Stimulated activated CD4-positive, alpha-beta T cell treated with anti-CD3 and anti-CD28 coated beads, Interleukin-15, amount 100 ng/mL, for 48 hours (primary cell): Measurements from ENCODE around the gene PRKRIP1.
"Not testable (repeated sequence)": the region's sequence is repeated elsewhere in the genome, so short reads cannot be mapped to it uniquely, and the experiment has no call there.

Experiments used
- DNase-seq, 2 donors: peaks; one replicate each; pipeline ENCODE4 v3.0.0-alpha.2; 2020; ENCODE audit warnings: low read depth in 2 of 2

The PRKRIP1 gene

DNA sequence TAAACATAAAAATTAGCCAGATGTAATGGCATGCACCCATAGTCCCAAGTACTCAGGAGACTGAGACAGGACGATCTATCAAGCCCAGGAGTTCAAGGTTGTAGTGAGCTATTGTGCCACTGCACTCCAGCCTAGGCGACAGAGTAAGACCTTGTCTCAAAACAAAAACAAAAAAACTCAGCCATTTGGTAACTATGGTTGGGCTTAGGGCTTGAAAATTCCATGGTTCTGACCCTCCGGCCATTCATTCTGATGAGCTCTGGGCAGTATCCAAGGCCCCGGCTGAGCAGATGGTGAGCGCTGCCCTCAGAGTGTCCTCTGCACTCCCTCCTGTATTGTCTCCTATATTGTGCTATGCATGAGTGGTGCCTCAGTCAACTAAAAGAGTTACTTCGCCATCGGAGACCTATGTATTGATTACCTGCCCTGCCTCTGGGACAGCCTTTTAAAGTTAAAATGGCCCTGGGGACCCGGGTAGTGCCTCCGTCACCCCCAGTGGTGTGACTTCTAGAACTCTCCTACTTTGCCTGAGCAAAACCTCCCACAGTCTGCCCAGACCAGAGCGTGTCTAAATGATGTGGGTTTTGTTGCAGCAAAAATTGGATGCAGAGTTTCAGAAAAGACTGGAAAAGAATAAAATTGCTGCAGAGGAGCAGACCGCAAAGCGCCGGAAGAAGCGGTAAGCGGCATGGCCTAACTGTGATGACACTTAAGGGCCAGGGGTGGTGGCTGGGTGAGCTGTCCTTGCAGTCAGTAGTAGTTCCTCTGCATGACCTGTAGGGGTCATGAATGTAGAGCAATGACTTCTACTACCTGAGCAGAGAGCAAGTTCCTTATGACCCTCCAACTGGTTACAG, 8.1 kb downstream of the PRKRIP1 start:
- peak in 1 of 2 donors; percentile 33 for DNase-seq

DNA sequence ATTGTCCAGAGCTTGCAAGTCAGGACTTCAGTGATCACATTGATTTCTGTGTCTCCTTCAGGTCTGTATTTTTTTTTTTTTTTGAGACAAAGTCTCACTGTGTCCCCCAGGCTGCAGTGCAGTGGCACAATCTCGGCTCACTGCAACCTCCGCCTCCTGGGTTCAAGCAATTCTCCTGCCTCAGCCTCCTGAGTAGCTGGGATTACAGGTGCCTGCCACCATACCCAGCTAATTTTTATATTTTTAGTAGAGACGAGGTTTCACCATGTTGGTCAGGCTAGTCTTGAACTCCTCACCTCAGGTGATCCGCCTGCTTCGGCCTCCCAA, 8.7 kb downstream of the PRKRIP1 start:
- DNase-seq: not testable (repeated sequence)

DNA sequence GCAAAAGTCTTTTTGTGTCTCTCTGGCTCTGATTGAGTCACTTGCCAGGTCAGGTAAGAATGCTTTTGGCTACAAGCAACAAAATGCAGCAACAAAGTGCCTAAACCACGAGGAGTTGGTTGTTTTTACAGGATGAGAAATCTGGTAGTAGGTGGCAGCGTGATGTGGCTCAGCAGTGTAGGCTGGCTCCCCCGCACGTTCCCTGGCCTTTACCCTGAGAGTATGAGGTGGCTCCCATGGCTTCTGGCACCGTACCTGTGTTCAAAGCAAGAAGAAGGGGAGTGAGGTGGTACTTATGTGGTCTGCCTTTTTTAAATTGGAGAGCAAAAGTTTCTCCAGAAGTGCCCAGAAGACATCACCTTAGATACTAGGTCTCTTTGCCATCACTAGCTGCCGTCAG, 11.7 kb downstream of the PRKRIP1 start:
- no peak for DNase-seq

DNA sequence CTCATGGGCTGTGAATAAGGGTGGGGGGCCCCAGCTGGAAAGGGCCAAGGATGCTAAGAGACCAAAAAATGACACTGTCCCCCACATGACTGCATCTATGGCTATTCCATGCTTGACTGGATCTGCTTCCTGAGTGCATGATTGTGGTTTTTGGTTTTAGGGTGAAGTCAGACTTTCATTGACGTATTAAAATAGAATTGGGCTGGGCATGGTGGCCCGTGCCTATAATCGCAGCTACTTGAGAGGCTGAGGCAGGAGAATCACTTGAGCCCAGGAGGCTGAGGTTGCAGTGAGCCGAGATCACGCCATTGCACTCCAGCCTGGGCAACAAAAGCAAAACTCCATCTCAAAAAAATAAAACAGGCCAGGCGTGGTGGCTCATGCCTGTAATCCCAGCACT, 12.4 kb downstream of the PRKRIP1 start:
- DNase-seq: not testable (repeated sequence)

DNA sequence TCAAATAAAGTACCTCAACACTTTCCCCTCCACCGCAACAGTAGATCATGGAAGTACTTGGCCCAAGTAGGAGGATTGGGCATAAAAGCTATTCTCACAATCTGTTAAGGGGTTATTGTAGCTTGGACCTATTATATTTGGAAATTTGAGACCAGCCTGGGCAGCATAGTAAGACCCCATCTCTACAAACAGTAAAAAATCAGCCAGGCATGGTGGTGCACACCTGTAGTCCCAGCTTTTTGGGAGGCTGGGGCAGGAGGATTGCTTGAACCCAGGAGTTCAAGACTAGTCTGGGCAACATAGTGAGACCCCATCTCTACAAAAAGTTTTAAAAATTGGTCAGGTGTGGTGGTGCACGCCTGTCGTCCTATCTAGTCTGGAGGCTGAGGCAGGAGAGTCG, 13.2 kb downstream of the PRKRIP1 start:
- DNase-seq: no peak

DNA sequence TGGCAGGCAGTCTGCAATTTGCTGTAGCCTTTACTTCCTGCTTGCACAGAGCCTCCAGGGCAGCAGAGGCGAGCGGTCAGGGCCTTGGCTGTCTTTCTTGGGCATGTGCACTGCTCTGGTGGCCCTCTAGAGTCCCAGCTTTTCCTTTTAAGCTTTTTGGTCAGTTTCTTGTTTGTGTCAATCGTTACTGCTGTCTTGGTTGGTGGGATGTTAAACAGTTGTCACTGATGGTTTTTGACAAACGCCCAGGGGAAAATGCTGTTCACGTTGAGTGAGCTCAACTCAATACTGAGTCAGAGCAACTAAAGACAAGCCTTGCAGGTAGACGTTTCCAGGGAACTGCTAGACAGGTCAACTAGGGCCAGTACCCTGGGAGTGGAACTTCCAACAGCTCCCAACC, 14.0 kb downstream of the PRKRIP1 start:
- no peak for DNase-seq

DNA sequence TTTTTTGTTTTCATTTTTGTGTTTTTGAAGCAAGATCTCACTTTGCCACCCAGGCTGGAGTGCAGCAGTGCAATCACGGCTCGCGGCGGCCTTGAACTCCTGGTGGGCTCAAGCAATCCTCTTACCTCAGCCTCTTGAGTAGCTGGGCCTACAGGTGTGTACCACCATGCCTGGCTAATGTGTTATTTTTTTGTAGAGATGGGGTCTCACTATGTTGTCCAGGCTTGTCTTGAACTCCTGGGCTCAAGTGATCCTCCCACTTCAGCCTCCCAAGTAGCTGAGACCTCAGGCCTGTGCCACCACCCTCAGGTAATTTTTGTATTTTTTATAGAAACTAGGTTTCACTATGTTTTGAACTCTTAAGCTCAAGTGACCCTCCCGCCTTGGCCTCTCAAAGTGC, 14.8 kb downstream of the PRKRIP1 start:
- DNase-seq: no peak

DNA sequence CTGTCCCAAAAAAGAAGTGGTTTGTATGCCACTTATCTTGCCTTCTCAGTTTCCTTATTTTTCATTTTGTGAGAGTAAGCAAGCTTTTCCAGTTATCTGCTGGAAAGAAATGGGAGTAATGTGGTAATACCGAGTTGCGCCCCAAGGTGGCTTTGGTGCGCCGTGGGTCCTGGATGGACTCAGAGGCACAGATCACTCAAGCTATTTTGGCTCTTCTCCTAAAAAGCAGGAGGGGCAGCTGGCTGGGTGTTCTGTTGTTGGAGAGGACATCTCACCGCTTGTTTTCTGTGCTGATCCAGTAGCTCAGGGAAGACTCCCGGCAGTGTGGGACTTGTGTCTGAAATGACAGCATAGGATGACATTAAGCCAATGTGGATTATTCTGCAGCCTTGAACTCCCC, 16.4 kb downstream of the PRKRIP1 start:
- DNase-seq: no peak

DNA sequence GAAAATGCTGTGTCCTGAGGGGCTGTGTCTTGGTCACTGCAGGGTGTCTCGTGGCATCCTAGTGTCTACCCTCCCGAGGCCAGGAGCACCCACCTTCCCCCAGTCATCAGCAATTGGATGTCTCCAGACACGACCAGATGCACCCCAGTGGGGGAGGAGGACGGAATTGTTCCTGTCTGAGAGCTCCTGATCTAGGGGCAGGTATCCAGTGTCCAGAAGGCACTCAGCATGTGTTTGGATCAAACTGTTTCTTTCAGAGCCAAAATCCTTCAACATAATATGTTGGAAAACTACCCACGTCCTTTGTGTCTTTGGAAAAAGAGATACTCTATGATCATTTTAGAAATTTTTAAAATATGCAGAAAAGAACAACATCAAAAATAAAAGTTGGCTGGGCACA, 16.9 kb downstream of the PRKRIP1 start:
- DNase-seq: no peak

DNA sequence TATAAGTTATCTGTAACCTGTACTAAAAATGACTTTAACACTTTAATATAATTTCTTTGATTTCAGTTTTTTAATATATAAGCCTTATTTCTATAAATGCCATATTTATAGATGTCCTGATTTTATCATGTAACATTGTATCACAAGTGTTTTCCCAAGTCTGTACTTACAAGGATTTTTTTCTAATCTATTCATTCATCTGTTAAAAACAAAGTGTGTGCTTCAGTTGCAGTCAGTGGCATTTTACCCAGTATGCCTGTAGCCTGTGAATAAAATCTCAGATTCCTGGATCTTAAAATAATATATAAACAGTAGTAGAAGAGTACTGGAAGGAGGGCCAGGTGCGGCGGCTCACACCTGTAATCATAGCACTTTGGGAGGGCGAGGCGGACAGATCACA, 17.4 kb downstream of the PRKRIP1 start:
- DNase-seq: no peak

DNA sequence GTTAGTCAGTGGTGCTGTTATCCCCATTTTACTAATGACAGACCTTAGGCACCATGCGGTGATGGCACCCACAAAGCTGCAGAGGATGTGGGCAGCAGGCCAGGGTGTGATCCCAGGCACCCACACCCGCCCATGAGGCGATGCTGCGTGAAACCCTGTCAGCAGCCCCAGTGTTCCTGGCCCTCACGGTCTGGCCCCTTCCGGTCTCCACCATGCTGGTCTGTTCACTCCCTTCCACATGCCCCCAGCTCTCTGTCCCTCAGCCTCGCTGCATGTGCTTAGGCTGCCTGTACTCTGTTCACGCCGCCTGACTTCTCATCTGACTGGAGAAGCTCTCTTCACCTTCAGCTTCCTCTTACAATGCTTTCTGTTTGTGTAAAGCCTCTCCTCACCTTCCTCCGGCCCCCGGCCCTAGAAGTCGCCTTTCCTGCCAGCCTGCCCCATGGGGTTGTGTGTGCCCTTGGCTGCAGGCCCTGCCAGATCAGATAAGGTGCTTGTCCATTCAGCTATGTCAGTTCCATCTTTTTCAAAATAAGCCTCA, 19.6 kb downstream of the PRKRIP1 start:
- DNase-seq: peak; percentile 49 to 56

DNA sequence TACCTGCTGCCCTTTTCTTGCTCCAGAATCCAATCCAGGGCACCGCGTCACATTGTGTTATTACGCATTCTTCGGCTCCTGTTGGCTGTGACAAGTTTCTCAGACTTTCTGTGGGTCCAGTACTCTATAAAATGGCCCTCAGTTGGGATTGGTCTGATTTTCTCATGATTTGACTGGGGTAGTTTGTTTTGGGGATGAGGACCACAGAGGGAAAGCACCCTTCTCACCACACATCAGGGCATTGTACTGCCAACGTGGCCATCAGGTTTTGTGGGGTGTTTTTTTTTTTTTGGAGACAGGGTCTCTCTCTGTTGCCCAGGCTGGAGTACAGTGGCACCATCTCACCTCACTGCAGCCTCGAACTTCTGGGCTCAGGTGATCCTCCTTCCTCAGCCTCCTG, 20.2 kb downstream of the PRKRIP1 start:
- DNase-seq: no peak

DNA sequence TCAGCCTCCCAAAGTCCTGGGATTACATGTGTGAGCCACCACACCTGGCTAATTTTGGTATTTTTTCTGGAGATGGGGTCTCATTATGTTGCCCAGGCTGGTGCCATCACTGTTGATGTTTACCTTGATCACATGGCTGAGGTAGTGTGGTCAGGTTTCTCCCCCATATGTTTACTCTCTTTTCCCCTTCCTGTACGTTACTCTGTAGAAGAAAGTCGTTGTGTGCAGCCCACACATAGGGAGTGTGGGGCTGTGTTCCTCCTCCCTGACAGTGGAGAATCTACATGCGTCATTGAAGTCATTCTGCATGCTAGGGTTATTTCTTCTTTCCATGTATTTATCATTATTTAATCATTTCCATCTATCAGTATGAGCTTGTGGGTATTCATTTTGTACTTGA, 20.9 kb downstream of the PRKRIP1 start:
- no peak for DNase-seq

DNA sequence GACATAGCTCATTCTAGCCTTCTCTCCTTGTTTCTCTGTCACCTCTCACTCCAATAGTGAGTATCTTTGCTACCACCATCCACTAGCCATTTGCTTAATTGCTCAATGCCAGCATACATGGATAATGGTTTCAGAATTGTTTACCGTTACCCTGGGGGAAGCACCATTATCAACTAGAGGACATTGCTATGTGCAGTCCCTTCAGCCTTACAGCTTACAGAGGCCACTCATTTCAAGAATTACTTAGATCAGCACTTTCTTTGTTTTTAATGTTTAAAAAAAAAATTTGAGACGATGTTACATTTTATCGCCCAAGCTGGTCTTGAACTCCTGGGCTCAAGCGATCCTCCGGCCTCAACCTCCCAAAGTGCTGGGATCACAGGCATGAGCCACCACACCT, 22.4 kb downstream of the PRKRIP1 start:
- no peak for DNase-seq

DNA sequence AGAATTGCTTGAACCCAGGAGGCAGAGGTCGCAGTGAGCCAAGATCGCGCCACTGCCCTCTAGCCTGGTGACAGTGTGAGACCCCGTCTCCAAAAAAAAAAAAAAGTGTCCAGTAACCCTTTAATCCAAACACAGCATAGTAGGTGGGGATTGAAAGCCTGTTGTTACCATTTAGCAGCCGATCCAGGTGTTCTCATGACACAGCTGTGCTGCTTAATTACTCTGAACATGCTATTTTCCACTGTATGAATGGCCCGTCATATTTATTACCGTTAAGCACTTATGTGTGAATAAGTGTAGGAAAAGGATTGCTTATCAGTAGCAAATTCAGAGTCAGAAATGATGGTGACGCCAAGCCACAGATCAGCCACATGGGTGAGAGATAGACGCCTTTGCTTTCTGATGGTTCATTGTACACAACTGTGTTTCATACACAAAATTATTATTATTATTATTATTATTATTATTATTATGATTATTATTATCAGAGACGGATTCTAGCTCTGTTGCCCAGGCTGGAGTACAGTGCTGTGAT, 25.6 kb downstream of the PRKRIP1 start:
- no peak for DNase-seq

DNA sequence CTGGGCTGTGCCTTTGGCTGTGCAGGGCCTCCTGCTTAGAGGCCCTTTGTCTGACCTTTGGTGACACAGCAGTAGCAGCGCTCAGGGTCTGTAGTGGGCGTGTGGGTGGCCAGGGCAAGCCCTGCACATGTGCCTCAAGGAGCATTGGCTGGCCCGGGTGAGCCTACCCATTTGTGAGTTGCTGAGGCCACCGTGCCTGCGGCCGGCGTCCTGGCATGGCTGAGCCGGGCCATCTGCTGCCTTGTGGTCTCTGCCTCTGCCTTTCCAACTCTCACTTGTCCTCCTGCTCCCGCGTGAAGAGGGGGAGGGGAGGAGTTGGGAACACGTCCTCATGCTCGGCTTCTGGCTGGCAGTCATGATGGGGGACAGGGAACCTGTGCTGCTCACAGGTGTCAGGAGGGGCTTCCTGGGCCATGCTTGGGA, 28.0 kb downstream of the PRKRIP1 start:
- no peak for DNase-seq

DNA sequence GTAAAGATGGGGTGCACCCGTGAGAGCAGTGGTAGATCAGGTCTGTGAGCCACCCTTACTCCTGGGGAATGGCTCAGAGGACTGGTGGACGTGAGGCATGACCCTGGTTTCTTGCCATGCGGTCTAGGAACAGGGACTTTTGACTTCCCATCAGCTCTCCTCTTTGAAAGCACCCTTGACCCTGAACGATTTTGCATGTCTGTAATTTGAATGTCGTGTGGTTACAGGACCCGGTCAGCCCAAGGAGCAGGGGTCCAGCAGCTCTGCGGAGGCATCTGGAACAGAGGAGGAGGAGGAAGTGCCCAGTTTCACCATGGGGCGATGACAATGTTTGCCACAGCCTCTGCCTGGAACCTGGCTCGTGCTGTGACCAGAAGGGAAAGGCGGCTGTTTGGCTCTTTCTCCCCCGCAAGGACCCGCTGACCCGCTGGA, 28.6 kb downstream of the PRKRIP1 start:
- no peak for DNase-seq

DNA sequence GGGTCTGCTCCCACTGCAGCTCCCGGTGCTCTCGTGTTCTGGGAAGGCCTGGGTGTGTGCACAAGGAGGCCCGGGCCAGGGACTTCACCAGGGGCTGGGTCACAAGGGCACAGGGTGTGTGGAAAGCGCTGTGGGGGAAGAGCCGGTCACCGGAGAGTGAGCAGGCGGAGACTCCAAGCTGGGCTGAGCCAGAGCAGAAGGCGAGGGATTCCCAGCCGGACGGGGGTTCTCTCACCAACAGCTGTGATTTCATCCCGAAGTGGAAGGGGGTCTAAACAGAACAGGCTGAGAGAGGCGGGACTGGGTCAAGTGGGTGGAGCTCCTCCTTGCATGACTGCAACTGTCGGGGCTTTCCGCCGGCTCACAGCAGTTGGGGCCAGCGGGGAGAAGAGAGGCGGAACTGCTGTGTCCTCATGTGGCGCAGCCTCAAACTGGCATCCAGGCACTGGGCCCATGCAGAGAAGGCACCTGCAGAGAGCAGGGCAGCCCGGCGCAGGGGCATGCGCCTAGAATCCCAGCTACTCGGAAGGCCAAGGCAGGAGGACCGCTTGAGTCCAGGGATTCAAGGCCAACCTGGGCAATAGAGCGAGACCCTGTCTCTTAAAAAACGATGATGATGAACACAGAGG, 29.6 kb downstream of the PRKRIP1 start:
- peak; percentile 60 to 74 for DNase-seq

DNA sequence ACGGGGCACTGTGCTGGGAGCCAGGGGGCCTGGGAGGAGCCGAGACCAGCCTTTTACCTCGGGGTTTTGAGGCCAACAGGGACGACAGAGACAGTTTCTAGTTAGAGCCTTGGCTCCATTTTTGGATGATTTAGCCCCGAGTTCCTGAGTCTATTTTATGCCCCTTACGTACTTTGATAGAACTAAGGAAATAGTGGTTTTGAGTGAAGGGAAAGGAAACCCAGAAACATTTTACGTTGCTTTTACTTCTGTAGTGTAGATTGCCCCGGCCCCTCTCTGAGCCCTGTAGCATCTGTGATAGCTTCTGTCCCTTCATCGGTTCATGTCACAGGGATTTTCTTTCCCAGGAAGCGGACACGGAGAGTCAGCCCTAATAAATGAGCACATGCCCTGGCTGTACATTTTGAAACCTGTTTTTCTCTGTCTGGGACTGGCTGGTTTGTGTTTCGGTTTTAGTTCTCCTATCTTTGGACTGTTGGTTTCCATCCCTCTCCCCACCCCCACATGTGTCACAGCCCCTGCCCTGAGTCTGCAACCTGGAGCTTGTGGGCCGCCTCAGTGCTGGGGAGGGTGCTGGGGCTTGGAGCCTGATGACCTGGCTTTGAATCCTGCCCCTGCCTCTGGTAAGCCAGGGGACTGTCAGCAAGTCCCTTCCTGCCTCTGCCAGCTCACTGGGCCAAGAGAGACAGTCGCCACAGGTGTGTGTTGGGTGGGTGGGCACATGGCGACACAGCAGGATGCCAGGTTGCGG, 30.3 kb downstream of the PRKRIP1 start:
- DNase-seq: peak; percentile 73 to 77

DNA sequence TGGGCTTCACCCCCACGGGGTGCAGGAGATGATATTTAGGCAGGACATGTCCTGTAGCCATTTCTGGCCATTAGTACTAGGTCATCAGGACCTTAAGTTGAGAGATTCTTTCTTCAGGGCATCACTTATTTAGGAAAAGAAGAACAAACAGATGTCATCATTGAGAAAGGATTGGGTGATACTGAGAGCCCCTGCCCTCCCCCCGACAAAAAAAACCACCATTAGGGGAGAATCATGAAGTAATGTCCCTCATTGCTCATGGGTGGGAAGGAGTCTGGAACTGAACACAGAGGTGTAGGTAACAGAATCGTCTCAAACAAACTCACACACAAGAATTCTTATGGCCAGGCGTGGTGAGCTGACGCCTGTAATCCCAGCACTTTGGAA, 30.8 kb downstream of the PRKRIP1 start:
- no peak for DNase-seq

DNA sequence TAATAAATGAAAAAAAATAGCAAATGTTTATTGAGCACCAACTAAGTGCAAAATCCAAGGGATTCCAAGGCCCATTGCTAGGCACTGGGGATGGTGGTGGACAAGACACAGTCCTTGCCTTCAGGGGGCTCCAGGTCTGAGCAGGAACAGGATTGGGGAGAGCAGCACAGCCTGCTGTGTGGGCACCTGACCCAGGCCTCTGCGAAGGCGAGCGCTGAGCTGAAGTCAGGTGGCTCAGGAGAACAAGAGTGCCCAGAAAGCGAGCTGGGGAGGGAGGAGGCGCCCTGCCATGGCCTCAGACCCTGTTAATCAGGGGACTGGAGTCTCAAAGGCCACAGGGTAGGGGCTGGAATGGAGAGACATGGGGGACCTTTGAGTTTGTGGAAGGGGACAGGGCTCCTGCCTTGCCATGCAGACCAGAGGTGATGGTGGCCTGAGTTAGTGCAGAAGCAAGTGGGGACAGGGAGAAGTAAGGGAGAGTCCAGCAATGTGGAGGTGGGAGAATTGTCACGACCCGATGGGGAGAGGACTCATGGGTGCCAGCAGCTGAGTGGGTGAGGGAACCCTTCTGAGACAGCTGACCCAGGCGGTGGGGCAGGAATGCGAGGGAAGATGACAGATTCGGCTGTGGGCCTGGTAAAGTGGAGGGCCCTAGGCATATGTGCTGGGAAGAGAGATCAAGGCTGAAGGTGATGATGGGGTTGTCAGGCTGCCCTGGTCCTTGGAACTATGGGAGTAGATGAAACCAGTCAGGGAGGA, 33.2 kb downstream of the PRKRIP1 start:
- no peak for DNase-seq
